ENCODE data around the gene BCAP31. TPM values are rescaled to one million over a fixed set of nuclear protein-coding genes. Genes with fewer than 3 reads are reported as not detected.

Gene BCAP31
- total RNA-seq, 1 experiment from 2014 or later, result 235 TPM

DNA sequence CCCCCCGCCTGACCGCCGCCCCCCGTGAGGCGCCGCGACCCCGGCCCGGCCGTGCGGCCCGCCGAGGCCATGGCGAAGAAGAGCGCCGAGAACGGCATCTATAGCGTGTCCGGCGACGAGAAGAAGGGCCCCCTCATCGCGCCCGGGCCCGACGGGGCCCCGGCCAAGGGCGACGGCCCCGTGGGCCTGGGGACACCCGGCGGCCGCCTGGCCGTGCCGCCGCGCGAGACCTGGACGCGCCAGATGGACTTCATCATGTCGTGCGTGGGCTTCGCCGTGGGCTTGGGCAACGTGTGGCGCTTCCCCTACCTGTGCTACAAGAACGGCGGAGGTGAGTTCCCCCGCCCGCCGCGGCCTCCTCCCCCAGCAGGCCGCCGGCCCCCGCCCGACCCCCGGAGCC is 35.7 kb downstream of the BCAP31 start:
- Histone ChIP-seq H3K4me3 (ENCODE audit: low read depth, low read length, poor library complexity, severe bottlenecking) (peak overlapping the region; percentile 46), H3K4me1 (ENCODE audit: insufficient read depth, low read length, poor library complexity, severe bottlenecking) (peaks cover 5% of the 10 kb centered on the region), H3K27ac (ENCODE audit: low read depth, low read length, poor library complexity, severe bottlenecking) (no peak overlapping the region), H3K27me3 (replicated peaks; ENCODE audit: insufficient read depth, low read depth, low read length, poor library complexity) (no peaks in the 10 kb centered on the region), H3K9me3 (ENCODE audit: low read depth, low read length, poor library complexity, severe bottlenecking) (no peaks in the 10 kb centered on the region), H3K36me3 (ENCODE audit: insufficient read depth, low read length, poor library complexity, severe bottlenecking) (no peaks in the 10 kb centered on the region)
- CTCF ChIA-PET, result no interaction called here
- BruUV-seq (replicated peaks), result no TSS peak
- intact Hi-C loops (cut with micrococcal nuclease; ENCODE audit: unreplicated experiment), result no loop called here
- POLR2A ChIA-PET (ENCODE audit: low non-redundant PET), result no interaction called here
- DNase-seq (ENCODE audit: low spot score), result no peak
- TF ChIP-seq, protein P1, sequence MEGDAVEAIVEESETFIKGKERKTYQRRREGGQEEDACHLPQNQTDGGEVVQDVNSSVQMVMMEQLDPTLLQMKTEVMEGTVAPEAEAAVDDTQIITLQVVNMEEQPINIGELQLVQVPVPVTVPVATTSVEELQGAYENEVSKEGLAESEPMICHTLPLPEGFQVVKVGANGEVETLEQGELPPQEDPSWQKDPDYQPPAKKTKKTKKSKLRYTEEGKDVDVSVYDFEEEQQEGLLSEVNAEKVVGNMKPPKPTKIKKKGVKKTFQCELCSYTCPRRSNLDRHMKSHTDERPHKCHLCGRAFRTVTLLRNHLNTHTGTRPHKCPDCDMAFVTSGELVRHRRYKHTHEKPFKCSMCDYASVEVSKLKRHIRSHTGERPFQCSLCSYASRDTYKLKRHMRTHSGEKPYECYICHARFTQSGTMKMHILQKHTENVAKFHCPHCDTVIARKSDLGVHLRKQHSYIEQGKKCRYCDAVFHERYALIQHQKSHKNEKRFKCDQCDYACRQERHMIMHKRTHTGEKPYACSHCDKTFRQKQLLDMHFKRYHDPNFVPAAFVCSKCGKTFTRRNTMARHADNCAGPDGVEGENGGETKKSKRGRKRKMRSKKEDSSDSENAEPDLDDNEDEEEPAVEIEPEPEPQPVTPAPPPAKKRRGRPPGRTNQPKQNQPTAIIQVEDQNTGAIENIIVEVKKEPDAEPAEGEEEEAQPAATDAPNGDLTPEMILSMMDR (conservative IDR thresholded peaks at IDR 0.05; ENCODE audit: low read depth, low read length), result no peak
- no peak for TF ChIP-seq EZH2 (IDR thresholded peaks at IDR 0.05; ENCODE audit: borderline replicate concordance, low read depth, low read length, poor library complexity, severe bottlenecking)

DNA sequence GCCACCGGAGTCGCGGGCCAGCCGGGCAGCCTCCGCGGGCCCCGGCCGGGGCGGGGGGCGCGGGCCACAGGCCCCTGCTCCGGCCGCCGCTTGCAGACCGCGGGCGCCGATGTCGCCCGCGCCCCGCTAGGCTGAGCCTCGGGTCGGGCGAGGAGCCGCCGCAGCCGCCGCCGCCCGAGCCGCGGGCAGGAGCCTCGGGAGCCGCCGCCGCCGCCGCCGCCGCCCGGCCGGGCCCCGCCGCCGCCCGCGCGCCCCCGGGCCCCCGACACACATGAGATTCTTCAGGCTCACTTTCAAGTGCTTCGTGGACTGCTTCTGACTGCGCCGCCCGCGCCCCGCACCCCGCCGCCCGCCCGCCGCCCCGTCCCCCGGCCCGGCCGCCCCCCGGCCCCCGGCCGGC is 36.1 kb downstream of the BCAP31 start:
- H3K9me3 ChIP-seq (ENCODE audit: low read depth, low read length, poor library complexity, severe bottlenecking), result no peaks in the 10 kb centered on the region
- no peaks in the 10 kb centered on the region for H3K27me3 ChIP-seq (replicated peaks; ENCODE audit: insufficient read depth, low read depth, low read length, poor library complexity)
- ChIA-PET POLR2A (ENCODE audit: low non-redundant PET) (no interaction called here), CTCF (interaction anchor here (1.0 kb wide), 1 partner anchor 259 kb away, joined by 3 read pairs; no protein-coding TSS in a partner anchor)
- intact Hi-C loops (cut with micrococcal nuclease; ENCODE audit: unreplicated experiment), result no loop called here
- DNase-seq (ENCODE audit: low spot score), result no peak
- no peak for TF ChIP-seq EZH2 (IDR thresholded peaks at IDR 0.05; ENCODE audit: borderline replicate concordance, low read depth, low read length, poor library complexity, severe bottlenecking)
- TF ChIP-seq, protein P1 (conservative IDR thresholded peaks at IDR 0.05; ENCODE audit: low read depth, low read length), result no peak
- H3K4me3 ChIP-seq (ENCODE audit: low read depth, low read length, poor library complexity, severe bottlenecking), result no peak overlapping the region
- no peaks in the 10 kb centered on the region for H3K36me3 ChIP-seq (ENCODE audit: insufficient read depth, low read length, poor library complexity, severe bottlenecking)
- H3K4me1 ChIP-seq (ENCODE audit: insufficient read depth, low read length, poor library complexity, severe bottlenecking), result peaks cover 5% of the 10 kb centered on the region
- no TSS peak for BruUV-seq (replicated peaks)
- H3K27ac ChIP-seq (ENCODE audit: low read depth, low read length, poor library complexity, severe bottlenecking), result no peak overlapping the region

DNA sequence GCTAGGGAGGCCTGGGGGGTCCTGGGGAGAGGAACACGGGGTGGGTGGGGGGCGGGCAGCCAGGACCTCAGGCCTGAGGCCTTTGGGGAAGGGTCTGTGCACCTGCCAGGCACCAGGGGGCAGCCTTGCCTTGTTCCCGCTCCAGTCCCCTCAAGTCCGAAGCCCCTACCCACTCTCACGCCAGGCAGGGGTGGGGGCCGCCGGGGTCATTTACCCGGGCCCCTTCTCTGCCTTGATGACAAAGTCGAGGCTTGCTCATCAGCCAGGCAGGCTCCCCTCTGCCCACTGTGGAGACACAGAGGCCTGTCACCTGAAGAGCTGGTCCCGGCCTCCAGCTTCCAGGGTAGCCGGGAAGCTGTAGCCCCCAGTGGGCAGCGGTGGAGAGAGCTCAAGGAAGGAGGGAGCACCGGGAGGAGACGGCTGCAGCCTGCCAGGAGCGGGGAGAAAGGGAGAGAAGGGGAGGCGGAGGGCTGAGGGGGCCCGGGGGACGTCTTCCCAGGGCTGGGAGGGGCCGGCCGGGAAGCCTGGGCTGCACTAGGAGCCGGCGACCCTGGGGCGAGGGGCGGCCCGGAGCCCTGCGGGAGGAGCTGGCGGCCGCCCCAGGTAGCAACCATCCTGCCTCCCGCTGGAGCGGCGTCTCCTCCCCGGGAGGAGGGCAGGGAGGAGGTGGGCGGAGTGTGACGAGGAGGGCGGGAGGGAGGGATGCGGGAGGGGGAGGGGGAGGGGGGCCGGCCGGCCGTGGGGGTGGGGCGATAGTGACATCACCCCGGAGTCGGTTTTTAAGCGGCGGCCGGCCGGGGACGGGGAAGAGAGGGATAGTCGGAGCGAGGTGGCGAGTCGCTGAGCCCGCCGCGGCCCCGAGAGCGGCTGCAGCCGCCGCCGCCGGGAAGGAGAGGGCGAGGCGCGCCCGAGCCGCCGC is 36.8 kb downstream of the BCAP31 start, which contains the start of gene SLC6A8:
SLC6A8 (plus strand) TSS at position 806 of the 919 bp plus-strand sequence. CDS start 649 bp downstream, outside the sequence.
- Histone ChIP-seq H3K4me1 (ENCODE audit: insufficient read depth, low read length, poor library complexity, severe bottlenecking) (peaks cover 5% of the 10 kb centered on the region), H3K27me3 (replicated peaks; ENCODE audit: insufficient read depth, low read depth, low read length, poor library complexity) (no peaks in the 10 kb centered on the region), H3K4me3 (ENCODE audit: low read depth, low read length, poor library complexity, severe bottlenecking) (peak within 1 kb of the TSS; percentile 46), H3K27ac (ENCODE audit: low read depth, low read length, poor library complexity, severe bottlenecking) (peak within 1 kb of the TSS; percentile 30), H3K9me3 (ENCODE audit: low read depth, low read length, poor library complexity, severe bottlenecking) (no peaks in the 10 kb centered on the region), H3K36me3 (ENCODE audit: insufficient read depth, low read length, poor library complexity, severe bottlenecking) (no peaks in the 10 kb centered on the region)
- no TSS peak for BruUV-seq (replicated peaks)
- peak; percentile 62 for DNase-seq (ENCODE audit: low spot score)
- CTCF ChIA-PET, result interaction anchor here (1.0 kb wide), 1 partner anchor 260 kb away, joined by 3 read pairs; no protein-coding TSS in a partner anchor
- POLR2A ChIA-PET (ENCODE audit: low non-redundant PET), result interaction anchor here (0.7 kb wide), 1 partner anchor 279 kb away, joined by 6 read pairs; no protein-coding TSS in a partner anchor
- intact Hi-C loops (cut with micrococcal nuclease; ENCODE audit: unreplicated experiment), result no loop called here
- no peak for TF ChIP-seq EZH2 (IDR thresholded peaks at IDR 0.05; ENCODE audit: borderline replicate concordance, low read depth, low read length, poor library complexity, severe bottlenecking)
- TF ChIP-seq, protein P1 (conservative IDR thresholded peaks at IDR 0.05; ENCODE audit: low read depth, low read length), result peak; percentile 32; the same call in 1 of the 2 replicates
